Posterior vena cava (tissue), 2 donors: ENCODE data around the gene FAM180A. TPM values are rescaled to one million over a fixed set of nuclear protein-coding genes. Genes with fewer than 3 reads are reported as not detected.
A peak's percentile ranks its signal among the peaks of the same experiment; 100 is the strongest.

ENCODE experiments used
- DNase-seq: peaks from one replicate; pipeline ENCODE4 v3.0.0-alpha.2; 2020; ENCODE audit warnings: low spot score
- intact Hi-C, 2 donors: fragments of 100-400 bp; cut with DNase I; formaldehyde crosslinking; loops; one replicate each; pipeline versions ENCODE4 v1.14.1 to v1.14.2; 2022 to 2023
- total RNA-seq, 2 donors: library from RNA; stranded (reverse); fragmentation: NEBNext Ultra II Directional; extraction: Animal tissue kit (Norgen Biotek cat#: 25700); gene quantifications; one replicate each; pipeline ENCODE4 v1.2.1, GENCODE V29; 2021
- donor health status: DM: yes; HTN: yes; CAD: no.
- donor health status: DM: yes; HTN: yes; CAD: no.

FAM180A gene
- total RNA-seq, 2 donors from 2014 or later = 11.9 to 38.1 TPM

DNA sequence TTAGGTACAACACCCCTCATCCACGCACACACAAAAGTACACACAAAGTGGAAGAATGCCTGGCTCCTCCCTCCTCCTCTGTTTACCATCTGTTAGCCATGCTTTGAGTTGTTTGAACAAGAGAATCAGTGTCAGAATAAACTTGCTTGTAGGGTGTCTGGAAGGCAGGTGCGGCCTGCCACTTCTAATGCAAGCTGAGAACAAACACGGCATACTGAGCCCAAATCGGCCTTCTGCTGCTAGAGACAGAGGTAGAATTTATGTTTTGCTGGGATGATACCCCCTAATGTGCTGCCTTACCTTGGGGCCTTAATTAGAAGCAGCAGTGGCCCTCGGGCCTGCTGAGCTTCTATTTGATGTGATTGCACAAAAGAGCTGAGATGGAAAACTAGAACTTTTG lies 24.9 kb upstream of the FAM180A start:
- no peak for DNase-seq
- intact Hi-C loops = no loop called here

DNA sequence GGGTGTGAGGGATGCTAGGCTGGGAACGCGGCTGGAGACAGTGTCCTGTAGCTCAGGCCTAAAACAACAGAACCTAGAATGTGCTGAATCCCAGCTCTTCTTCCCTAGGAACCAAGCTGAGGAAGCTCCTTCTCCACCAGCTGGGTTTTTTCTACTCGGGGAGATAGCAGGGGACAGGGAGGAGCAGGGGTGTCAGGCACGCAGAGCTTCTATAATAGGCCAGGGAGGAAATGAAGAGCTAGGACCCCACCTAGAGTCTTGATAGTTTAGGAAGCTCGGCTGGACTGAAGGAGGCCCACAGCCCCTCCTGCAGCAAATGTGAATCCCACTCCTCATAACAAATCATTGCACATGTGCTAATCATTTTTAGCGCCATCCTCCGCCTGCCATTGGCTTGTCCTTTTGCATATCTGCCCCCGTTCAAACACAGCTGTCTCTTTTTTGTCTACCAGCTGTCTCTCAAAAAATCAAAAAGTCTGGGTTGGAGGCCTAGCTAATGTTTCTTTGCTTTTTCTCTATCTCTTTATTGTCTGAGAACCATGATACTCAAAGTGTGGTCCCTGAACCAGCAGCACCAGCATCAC lies 24.1 kb upstream of the FAM180A start:
- intact Hi-C loops = loop anchor here in 1 of 2 donors (1.0 kb wide), 1 partner anchor 23 kb away; no protein-coding TSS in a partner anchor
- DNase-seq = no peak

DNA sequence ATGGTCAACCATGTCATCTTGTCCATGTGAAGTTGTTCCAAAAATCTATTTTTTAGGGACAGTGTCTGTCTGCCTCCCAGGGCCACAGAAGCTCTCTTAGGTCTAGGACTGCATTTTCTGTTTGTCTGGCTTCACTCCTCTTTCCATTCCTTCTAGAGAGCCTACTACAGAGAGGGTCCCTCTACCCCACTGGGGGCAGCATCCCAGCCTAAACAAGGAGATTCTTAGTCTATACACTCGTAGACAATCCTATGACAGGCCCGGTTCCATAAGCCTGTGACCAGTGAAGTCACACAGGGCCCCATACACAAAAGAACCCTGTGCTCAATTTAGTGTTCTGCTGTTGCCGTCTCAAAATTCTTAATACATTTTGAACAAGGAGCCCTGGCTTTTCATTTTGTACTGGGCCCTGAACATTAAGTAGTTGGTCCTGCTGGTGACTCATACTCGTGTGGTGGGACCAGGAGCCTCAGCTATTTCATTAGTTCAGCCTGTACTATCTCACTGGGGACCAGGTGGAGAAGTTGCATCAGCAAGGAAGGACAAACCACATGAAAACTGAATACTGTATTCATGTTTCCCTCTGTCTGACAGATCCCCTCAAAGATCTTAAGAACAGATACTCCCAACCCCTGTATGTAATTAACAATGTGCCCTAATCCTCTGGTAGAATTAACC lies 23.5 kb upstream of the FAM180A start:
- intact Hi-C loops = loop anchor here in 1 of 2 donors (1.0 kb wide), 1 partner anchor 23 kb away; no protein-coding TSS in a partner anchor

DNA sequence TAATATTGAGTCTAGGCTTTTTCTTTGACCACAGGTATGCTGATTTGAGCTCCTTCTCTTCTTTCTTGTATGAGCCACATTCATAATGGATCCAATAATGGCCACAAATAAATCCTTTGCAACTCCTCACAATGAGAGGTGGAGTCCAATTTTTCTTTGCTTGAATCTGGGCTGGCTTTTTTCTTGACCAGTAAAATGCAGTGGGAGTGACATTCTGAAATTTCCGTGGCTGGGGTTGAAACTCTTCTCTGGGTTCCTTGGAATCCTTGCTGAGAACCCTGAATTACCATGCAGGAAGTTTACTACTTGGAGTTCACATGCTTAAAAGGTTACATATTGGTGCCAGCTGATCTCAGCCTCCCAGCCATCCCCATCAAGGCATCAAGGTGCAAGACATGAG lies 22.4 kb upstream of the FAM180A start:
- no peak for DNase-seq
- intact Hi-C loops = no loop called here

More for the DNA sequence above, 23.5 kb upstream of the FAM180A start:
- no peak for DNase-seq

DNA sequence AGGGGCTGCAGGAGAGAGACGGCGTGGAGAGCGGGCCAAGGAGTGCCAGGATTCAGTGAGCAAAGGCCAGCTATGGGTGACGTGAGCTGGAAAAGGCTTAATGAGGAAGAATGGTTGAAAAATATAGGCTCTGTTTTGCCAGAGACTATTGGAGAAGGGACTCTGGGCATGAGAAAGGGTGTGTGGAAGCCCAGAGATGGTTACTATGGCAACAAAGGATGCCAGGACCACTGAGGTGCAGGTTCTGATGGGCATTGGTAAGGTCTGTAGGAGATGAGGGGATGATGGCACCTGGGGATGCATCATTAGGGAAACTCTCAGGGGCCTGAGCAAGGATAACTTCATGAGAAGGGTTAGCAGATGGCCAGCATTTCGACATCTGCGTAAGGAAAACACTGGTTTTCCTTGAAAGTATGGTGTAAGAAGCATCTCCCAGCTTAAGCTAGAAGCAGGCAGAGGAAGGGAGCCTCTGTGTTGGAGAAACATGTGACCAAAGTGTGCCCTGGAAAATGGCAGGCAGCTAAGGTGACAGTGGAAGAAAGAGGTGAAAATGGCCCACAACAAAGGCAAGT lies 21.6 kb upstream of the FAM180A start:
- no peak for DNase-seq
- intact Hi-C loops = no loop called here

DNA sequence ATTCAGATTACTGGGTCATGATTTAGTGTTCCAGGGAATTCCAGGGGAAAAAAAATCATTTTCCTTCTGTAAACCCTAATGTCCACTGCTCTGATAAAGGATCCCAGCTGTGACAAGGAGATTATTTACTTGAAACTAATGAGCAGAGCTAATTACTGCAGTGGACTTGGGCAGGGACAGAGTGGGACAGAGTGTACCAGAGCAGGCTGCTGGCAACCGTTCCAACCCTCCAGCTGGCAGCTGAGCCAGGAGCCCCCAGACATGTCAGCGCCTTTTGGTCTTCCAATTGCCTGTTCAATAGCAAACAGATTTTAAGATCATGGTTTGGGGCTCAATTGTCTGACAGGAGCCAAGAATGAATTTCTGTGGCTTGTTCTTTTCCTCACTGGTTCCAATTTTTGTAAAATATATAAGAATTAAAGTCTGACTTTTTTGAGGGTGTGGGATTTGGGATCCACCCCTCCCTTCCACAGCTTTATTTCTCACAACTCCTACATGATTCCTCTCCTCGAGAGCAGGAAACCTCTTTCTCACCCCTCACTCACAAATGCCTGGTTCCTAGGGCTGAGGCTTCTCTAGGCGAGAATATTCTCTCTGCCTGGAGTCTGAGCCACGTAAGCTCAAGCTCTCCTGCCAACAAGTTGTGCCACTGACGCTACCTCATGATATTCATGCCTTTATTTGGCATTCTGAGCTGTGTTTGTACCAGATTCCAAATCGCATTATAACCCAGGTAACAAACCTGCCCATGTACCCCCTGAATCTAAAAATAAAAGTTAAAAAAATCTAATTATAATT lies 20.6 kb upstream of the FAM180A start:
- no peak for DNase-seq

DNA sequence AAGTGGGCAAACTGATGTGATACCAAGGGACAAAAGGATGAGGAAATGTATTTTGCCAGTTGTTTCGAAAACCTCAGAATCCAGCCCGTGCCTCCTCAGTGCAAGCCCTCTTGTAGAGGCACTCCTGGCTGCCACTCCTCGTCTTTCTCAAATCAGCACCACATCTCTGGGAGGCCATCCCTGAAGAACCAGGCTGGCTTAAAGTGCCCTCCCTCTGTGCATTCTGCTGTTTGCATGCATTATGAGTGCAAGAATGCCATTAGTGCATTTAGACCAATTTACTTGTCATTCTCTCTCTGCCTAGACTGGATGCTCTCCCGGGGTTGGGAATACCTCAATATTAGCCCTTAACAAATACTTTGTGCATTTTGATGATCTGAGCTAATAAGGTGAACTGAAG lies 19.9 kb upstream of the FAM180A start:
- intact Hi-C loops = no loop called here
- DNase-seq = no peak

More for the DNA sequence above, 20.6 kb upstream of the FAM180A start:
- intact Hi-C loops = no loop called here

DNA sequence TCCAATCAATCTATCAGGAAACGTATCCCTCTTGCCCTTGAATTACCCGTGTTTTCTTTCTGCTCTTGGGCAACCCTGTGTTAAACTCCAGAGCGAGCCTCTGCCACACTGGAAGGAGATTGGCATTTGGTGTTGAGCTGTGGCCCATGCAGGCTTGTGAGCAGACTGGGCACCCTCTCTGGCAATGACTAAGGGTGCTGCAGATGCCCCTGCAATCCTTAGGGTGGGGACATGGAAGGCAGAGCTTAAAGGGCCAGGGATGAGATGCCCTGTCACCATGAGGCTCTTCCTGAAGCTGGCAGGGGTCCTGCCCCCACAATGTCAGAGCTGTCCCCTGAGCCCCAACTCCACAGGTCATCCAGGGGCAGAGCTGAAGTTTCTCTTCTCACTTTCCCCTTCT lies 19.5 kb upstream of the FAM180A start:
- intact Hi-C loops = no loop called here
- DNase-seq = no peak

DNA sequence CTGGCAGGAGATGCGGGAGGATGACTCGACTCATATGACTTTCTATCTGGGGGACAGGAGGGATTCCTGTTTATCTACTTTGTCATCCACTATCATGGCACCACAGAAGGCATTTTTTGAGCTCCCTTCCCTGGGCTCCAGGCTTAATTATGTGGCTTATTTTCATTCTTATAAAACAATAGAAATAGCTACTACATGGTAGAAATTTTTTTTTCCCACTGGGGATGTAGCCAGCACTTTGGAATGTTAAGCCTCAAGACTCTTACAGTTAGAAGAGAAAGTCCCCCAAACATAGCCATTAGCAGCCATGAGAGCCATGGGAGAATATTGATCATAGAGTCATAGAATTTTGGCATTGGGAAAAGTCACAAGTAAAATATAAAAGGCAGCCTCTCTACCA lies 14.6 kb upstream of the FAM180A start:
- intact Hi-C loops = no loop called here
- no peak for DNase-seq

DNA sequence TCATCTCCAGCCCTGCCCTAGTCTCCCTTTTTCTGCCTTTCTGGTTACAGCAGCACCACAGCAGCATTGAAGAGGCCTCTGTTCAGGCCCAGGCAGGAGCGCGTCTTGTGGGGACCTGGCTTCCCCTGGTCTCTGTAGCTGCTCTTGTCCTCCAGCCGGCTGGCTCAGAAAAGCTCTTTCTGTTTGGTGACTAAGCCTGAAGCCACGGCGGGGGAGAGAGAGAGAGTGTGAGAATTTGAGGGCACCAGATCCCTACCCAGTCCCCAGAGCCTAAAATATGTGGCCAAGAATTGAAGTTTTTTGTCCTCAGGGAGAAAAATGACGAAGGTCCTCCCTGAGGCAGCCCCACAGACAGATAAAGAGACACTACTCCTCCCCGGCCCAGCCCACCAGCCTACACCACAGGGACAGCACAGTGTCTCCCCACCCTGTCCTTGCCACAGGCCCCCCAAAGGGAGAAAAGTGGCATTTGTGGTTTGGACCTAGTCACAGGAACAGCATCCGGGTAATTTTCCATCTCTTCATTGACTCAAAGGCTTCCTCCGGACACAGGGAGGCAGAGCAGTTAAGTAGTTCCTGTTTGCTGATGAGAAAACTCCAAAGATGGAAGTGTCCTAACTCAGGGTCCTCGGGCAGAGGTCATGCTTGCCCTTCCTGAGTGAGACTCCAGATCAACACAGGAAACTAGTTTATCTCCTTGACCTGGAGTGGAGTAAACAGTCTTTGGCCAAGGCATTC lies 13.3 kb upstream of the FAM180A start:
- intact Hi-C loops = no loop called here
- DNase-seq = no peak

DNA sequence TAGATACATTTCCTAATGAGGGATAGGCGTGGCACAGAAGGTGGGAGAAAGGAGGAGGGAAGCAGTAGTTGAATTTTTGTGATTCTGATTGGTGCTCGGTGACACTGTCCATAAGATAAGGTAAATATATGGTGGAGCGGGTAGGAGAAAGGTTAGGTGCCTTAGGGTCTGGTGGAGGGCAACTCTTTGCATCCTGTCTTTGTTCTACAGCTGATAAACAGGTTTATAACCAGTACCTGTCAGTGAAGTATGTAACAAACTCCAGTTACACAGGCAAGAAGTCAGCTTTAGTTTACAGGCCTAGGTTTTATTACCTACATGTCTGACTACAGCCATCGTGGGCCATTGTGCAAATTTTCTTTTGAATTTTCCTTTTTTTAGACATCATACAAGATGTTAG lies 10.9 kb upstream of the FAM180A start:
- DNase-seq = no peak
- intact Hi-C loops = no loop called here

DNA sequence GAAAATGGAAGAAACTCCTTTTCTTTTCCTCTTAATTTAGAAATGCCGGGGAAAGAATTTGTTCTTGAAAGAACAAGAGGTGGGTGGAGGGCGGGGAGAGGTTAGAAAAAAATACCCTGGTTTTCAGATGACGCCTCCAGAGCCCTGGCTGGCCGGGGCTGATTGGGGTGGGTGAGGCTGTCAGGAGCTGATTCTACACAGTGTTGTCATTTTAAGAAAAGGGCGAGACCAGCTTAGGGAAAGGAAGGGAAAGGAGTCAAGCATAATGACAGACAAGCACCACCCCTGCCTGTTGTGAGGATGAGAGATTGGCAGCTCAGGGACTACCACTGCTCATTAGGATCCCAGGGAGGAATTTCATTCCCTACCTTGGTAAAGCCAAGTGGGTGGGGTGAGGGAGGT lies 9.9 kb upstream of the FAM180A start:
- peak; percentile 87 for DNase-seq
- intact Hi-C loops = no loop called here

DNA sequence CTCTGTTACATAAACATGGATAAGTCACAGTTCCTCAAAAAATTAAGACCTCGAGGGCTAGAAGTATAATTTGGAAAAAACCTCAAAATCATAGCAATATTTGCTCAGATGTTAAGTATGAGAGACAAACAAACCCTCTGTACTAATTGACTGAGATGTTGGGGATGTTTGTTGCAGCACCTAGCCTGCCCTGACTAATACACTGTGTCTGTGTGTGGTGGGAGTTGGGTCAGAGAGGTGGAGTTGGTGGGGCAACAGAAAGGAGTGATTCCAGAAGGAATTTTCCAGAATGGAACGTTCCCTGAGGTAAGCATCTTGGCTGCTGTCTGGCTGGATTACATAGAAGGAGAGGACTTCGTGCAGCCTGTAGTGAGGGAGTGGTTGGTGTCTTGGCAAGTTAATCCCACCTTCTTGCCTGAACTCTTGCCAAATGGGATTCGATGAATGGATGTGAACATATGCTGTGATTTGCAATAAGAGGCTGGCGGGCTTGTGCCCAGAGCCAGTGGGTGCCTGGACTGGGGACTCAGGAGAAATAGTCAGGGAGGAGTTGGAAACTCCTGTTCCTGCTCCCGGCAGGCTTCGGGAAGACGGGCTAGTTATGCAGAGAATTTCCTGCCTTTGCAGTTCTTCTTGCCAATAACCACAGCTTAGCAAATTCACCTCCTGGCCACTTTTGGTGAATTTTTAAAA lies 9.3 kb upstream of the FAM180A start:
- intact Hi-C loops = no loop called here
- DNase-seq = peak; percentile 85

DNA sequence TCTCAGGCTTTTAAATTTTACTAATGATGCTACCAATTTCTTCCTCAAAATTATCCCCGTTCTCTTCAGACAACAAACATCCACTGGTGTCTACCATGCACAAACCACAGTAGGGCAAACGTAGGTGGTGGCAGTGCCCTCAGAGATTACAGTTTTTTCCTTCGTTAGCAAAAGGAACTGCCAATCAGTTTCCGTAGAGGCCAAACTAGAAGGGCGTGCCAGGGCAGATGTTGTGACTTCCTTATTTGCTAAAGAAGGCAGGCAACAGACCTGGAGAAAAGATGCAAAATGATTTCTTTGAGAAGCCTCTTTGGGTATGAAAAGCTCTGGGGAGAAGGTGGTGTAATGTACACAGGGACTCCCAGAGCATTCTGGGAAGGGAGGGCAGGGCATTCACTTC lies 7.6 kb upstream of the FAM180A start:
- DNase-seq = no peak
- intact Hi-C loops = no loop called here

DNA sequence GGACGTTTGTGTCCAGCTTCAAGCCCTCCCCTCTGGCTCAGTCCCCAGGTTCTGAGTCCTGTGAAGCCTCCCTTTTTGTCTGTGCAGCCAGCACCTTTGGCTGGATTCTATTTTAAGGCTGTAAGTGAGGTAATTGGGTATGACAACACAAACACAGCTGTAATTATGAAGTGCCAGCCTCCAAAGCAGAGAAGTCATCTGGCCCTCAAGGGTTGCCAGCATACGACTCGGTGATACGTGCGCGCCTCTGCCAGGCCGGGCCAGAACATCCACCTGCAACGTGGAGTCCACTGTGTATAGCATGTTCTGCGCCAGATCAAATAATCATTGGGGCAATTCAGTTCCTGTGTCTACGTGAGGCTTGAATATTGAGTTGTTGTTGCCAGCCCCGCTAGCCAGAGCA lies 6.7 kb upstream of the FAM180A start:
- intact Hi-C loops = no loop called here
- DNase-seq = no peak

DNA sequence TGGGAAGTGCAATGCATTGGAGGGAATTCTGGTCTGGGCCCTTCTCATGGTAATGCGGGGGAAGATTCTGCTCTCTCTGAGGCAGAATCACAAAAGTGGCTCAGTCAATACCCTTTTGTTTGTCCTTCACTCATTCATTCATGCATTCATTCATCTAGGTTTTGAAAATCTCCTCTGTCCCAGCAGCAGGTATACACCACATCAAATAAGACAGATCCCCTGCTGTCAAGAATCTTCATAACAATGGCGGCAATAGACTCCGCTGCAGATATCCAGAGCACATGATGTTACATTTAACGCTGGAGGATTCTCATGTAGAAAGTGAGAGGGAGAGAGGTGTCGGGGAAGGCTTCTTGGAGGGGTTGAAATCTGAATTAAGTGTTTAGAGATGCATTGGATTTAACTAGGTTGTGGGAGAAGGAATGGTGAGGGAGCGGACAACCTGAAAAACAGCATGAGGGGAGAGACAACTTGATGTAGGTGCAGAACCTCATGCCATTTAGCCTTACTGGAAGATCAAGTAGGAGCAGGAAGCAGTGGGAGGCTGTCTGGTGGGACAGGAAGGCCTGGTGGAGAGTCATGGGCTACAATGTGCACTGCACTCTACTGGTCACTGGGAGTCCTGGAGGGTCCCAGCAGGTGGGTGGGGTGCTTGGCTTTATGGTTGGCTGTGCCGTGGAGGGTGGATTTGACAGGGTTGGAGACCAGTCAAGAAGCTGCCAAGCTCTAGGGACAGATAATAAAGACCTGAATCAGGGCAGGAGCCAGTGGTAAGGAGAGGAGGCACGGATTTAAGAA lies 5.2 kb upstream of the FAM180A start:
- intact Hi-C loops = no loop called here
- no peak for DNase-seq

DNA sequence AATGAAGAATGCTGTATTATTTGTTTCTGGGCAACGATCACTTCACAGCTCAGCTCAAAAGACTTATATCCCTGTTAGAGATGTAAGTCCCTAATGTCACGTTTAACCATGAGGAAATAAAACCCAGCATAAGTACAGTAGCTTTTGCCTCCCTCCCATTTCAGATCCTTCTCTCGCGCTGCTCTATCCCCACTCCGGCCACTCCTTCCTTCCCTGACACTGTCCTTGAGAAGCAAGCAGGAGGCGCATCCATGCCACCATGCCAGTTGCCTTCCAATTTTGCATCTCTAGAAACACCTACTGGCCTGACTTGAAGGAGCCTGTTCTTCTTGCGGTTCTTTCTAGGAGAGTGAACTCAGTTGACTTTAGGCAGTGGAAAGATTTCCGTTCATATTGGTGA lies 1.2 kb downstream of the FAM180A start:
- DNase-seq = no peak
- intact Hi-C loops = no loop called here

DNA sequence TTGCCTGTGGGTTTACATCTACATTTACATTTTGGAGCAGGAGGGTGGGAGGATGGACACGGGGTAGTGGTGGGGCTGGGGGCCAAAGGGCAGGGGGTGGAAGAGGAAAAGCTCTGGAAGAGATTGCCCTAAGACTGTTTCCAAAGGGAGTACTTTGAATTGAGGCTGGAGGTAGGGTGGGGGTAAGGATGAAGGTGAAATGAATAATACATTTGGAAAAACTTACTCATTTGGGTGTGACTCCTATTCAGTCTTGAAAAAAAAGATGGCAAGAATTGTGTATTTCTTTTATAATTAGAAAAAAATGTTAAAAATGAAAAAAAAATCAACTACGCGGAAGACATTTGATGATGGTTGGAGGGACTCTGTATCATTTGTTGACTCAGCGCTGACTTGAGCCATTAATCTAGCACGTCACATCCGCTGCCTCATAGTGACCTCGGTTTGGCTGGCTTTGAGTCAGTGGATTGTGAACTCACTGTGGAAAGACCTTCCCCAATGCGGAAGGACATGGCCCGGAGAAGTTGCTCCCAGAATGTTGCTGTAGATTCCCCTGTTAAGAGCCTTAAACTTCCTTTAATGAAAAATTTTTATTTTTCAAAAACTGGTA lies 2.8 kb downstream of the FAM180A start:
- intact Hi-C loops = no loop called here
- DNase-seq = peak; percentile 92
